Omental fat pad (tissue), 4 donors: ENCODE data around the gene TCF3. TPM values are rescaled to one million over a fixed set of nuclear protein-coding genes. Genes with fewer than 3 reads are reported as not detected.
"Not testable (repeated sequence)": the region's sequence is repeated elsewhere in the genome, so short reads cannot be mapped to it uniquely, and the experiment has no call there.

Experiments
- ATAC-seq: fragments of 150-250 bp; one replicate; pipeline ENCODE4 v1.9.1; 2016; ENCODE audit warnings: mild to moderate bottlenecking, moderate library complexity; ENCODE audit not compliant: low FRiP score
- DNase-seq: peaks from one replicate; pipeline ENCODE4 v3.0.0-alpha.2; 2019; ENCODE audit warnings: low spot score
- total RNA-seq, 4 donors: library from RNA; depleted of rRNA; stranded (reverse); fragments of >200 nt; gene quantifications; one replicate each; pipeline ENCODE4 v1.1.0, GENCODE V29; 2016
- TF ChIP-seq, protein P1 (sequence below), 3 donors: fragments of 450-650 bp; IDR thresholded peaks; one replicate each; pipeline ENCODE4 v1.5.1; 2016 to 2017; ENCODE audit warnings: antibody characterized with exemption in 3 of 3, mild to moderate bottlenecking in 3 of 3, moderate library complexity in 2 of 3

TCF3 gene
- total RNA-seq, 4 donors from 2014 or later, result 24.2 to 46.6 (median 40.4) TPM

DNA sequence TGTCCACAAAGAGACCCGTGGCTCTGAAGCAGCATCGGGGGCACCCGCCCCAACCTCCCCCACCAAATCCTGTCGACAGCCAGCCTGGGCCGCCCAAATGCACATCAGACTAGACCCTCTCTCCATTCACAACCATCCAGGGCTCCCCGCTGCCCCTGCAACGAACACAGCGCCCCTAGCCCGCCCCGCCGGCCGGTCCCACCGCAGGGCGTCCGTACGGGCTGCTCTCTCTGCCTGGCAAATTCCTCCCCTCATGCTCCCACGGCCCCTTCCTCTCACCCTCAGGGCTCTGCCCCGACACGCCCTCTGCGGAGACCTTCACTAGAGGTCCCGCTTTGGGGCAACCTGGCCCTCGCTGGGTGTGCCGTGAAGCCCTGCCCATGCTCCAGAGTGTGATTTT, 7.1 kb downstream of the TCF3 start:
- ATAC-seq, result no peak
- TF ChIP-seq, protein P1, sequence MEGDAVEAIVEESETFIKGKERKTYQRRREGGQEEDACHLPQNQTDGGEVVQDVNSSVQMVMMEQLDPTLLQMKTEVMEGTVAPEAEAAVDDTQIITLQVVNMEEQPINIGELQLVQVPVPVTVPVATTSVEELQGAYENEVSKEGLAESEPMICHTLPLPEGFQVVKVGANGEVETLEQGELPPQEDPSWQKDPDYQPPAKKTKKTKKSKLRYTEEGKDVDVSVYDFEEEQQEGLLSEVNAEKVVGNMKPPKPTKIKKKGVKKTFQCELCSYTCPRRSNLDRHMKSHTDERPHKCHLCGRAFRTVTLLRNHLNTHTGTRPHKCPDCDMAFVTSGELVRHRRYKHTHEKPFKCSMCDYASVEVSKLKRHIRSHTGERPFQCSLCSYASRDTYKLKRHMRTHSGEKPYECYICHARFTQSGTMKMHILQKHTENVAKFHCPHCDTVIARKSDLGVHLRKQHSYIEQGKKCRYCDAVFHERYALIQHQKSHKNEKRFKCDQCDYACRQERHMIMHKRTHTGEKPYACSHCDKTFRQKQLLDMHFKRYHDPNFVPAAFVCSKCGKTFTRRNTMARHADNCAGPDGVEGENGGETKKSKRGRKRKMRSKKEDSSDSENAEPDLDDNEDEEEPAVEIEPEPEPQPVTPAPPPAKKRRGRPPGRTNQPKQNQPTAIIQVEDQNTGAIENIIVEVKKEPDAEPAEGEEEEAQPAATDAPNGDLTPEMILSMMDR (IDR thresholded peaks at IDR 0.05), result no peak
- DNase-seq, result no peak

DNA sequence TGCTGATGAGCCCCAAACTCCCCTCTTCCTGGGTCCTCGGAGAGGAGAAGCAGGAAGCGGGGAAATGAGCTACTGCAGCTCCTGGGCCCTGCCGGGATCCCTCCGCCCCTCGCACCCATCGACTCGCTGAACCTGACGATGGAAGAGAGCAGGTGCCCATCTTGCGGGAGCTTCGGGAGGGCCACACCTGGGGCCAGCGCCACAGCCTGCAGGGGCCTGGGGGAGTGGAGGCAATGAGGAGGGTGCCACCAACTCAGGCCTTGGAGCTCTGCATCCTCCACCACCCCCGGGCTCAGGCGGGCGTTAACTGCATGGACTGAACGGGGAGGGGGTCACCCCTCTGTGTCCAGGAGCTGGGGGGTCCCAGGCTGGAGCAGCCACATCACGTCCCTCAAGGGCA, 8.3 kb downstream of the TCF3 start:
- ATAC-seq (no peak), DNase-seq (no peak)
- TF ChIP-seq, protein P1 (IDR thresholded peaks at IDR 0.05), result no peak

DNA sequence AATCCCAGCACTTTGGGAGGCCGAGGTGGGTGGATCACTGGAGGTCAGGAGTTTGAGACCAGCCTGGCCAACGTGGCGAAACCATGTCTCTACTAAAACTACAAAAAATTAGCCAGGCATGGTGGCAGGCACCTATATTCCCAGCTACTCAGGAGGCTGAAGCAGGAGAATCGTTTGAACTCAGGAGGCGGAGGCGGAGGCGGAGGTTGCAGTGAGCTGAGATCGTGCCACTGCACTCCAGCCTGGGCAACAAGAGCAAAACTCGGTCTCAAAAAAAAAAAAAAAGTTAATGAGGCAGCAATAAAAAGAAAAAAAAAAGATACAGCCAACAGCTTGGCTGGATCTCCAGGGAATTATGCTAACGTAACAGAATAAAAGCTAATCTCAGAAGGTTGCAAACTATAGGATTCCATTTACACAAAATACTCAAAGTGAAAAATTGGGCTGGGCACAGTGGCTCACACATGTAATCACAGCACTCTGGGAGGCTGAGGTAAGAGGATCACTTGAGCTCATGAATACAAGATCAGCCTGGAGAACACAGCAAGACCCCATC, 11.4 kb downstream of the TCF3 start:
- ATAC-seq, DNase-seq: not testable (repeated sequence)

DNA sequence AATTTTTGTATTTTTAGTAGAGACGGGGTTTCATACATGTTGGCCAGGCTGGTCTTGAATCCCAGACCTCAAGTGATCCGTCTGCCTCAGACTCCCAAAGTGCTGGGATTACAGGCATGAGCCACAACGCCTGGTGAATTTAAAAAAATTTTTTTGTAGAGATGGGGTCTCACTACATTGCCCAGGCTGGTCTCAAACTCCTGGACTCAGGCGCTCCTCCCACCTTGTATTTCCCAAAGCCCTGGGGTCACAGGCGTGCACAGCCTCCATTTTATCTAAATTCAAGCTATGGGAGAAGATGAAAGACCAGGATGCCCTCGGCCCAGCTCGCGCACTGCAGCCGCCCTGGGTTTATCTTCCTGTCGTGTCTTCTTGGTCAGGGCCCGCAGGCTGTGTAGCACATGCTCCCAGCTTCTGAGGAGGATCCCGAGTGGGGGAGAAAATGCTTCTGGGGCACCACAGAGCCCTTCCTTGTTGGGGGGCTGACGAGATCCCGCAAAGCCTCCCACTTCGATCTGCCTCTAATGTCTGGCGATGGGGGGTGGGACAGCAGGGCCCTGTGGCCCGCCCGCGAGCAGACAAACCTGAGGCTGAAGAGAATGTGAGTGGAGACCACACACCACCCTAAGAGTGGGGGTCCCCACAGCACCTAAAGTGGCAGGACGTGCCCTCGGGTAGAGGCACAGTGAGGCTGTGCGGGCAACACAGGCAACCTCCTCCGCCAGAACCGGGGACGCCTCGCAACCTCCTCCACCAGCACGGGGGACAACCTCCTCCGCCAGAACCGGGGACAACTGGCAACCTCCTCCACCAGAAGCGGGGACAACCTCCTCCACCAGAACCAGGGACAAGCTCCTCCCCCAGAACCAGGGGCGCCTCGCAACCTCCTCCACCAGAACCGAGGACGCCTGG, 15.8 kb downstream of the TCF3 start:
- TF ChIP-seq, protein P1 (IDR thresholded peaks at IDR 0.05), result no peak
- no peak for ATAC-seq
- DNase-seq, result no peak

DNA sequence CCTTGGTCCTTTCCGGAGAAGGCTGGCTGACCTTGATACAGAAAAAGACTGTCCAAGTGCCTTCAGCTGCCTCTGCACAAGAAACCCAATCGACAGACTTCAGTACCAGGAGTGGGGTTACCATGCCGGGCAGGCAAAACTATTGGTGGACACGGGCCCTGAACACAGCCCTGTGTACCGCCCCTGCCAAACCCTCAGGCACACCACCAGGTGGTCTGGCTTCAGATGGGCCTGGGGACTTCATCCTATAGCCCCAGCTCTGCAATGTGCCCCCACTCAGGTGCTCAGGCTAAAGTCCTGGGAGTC, 17.5 kb downstream of the TCF3 start:
- ATAC-seq, result no peak
- DNase-seq, result no peak
- TF ChIP-seq, protein P1 (IDR thresholded peaks at IDR 0.05), result no peak

DNA sequence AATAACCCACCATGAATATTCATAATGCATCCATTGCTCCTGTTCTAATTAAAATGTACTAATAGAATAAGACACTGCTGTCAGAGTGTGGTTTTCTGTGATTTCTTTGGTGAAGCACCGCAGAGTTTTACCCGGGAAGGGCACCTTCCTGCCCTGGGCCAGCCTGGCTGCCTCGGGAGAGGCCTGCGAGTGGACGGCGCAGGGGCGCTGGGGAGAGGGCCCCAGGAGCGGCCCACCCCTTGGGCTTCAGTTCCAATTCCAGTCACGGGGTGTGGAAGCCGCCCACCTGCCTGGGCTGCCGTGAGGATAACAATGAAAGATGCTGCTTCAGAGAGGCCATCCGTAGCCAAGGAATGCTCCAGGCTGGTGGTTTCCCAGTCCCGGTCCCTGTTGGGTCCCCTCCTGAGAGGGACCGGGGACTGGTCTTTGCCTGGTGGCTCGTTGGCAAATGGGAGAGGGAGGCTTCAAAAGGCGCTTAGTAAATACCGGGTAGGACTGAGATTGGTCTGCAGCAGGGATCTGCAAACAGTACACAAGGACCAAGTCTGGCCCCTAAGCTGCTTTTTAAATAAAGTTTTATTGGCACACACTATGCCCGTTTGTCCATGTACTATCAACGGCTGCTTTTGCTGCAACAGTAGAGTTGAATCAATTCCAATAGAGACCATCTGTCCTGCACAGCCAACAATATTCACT, 18.0 kb downstream of the TCF3 start:
- no peak for DNase-seq
- TF ChIP-seq, protein P1 (IDR thresholded peaks at IDR 0.05), result no peak
- no peak for ATAC-seq

DNA sequence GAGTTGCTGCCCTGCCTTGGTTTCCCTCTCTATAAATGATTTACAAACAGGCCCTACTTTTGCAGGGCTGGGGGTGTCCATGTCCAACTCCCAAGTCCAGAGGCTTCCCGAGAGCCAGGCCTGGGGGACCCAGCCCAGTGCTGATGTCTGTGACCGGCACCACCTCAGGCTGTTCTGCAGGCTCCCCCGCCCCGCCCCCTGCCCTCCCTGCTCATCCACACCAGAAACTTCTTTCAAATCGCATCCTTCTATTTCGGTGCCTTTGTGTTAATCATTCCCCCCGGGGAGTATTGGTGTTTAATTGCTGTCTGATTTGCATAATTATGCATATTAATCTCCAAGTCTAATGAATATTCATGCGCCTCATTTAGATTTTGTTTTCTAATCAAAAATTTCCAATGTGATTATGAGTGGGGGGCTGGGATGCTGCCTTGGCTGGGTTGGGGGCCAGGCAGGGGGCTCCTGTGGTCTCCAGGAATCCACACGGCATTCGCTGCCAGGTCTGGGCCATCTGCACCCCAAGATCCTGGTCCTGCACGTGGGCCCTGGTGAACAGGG, 19.1 kb downstream of the TCF3 start:
- TF ChIP-seq, protein P1 (IDR thresholded peaks at IDR 0.05), result no peak
- no peak for ATAC-seq
- no peak for DNase-seq
